Measurements from ENCODE around the gene CSTPP1. TPM values are rescaled to one million over a fixed set of nuclear protein-coding genes. Genes with fewer than 3 reads are reported as not detected.

Gene CSTPP1
- polyA plus RNA-seq, 1 donor from 2014 or later = 46.4 TPM

- Histone ChIP-seq H3K27ac (ENCODE audit: low read length) (no peak overlapping the region), H3K79me2 (replicated peaks; ENCODE audit: insufficient read depth, low read length) (no peaks in the 10 kb centered on the region), H4K20me1 (ENCODE audit: insufficient read depth) (no peaks in the 10 kb centered on the region), H3K4me2 (ENCODE audit: low read length) (no peak overlapping the region), H3K9ac (ENCODE audit: low read length) (no peak overlapping the region), H3K27me3 (ENCODE audit: insufficient read depth, low read depth, low read length) (no peaks in the 10 kb centered on the region), H3K36me3 (ENCODE audit: insufficient read depth, low read length) (no peaks in the 10 kb centered on the region), H3F3A (ENCODE audit: insufficient read depth, low read length, poor library complexity, severe bottlenecking) (no peaks in the 10 kb centered on the region), H2AFZ (ENCODE audit: low read depth, low read length) (no peak overlapping the region), H3K4me3 (ENCODE audit: low read length) (no peak overlapping the region), H3K9me2 (ENCODE audit: insufficient read depth, low read length) (no peaks in the 10 kb centered on the region), H3K9me3 (ENCODE audit: low read length) (no peaks in the 10 kb centered on the region)
- TF ChIP-seq POLR2AphosphoS5 (IDR thresholded peaks at IDR 0.05) (no peak), EZH2 (IDR thresholded peaks at IDR 0.05; ENCODE audit: borderline replicate concordance, insufficient read depth, low read length, poor library complexity, severe bottlenecking) (no peak), EP300 (conservative IDR thresholded peaks at IDR 0.05; ENCODE audit: poor library complexity, severe bottlenecking) (no peak), RAD21 (conservative IDR thresholded peaks at IDR 0.05) (no peak), MXI1 (conservative IDR thresholded peaks at IDR 0.05; ENCODE audit: poor library complexity, severe bottlenecking) (no peak), TAF1 (IDR thresholded peaks at IDR 0.05; ENCODE audit: low read depth) (no peak), CTCF (IDR thresholded peaks at IDR 0.05; ENCODE audit: poor library complexity, severe bottlenecking) (no peak), SMC3 (conservative IDR thresholded peaks at IDR 0.05; ENCODE audit: poor library complexity) (no peak)
- TF ChIP-seq, protein P1, sequence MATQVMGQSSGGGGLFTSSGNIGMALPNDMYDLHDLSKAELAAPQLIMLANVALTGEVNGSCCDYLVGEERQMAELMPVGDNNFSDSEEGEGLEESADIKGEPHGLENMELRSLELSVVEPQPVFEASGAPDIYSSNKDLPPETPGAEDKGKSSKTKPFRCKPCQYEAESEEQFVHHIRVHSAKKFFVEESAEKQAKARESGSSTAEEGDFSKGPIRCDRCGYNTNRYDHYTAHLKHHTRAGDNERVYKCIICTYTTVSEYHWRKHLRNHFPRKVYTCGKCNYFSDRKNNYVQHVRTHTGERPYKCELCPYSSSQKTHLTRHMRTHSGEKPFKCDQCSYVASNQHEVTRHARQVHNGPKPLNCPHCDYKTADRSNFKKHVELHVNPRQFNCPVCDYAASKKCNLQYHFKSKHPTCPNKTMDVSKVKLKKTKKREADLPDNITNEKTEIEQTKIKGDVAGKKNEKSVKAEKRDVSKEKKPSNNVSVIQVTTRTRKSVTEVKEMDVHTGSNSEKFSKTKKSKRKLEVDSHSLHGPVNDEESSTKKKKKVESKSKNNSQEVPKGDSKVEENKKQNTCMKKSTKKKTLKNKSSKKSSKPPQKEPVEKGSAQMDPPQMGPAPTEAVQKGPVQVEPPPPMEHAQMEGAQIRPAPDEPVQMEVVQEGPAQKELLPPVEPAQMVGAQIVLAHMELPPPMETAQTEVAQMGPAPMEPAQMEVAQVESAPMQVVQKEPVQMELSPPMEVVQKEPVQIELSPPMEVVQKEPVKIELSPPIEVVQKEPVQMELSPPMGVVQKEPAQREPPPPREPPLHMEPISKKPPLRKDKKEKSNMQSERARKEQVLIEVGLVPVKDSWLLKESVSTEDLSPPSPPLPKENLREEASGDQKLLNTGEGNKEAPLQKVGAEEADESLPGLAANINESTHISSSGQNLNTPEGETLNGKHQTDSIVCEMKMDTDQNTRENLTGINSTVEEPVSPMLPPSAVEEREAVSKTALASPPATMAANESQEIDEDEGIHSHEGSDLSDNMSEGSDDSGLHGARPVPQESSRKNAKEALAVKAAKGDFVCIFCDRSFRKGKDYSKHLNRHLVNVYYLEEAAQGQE (IDR thresholded peaks at IDR 0.05; ENCODE audit: borderline replicate concordance) = no peak
These were observed 16.5 kb downstream of the CSTPP1 start for GRCh38 chr11:46953093-46953492.

DNA sequence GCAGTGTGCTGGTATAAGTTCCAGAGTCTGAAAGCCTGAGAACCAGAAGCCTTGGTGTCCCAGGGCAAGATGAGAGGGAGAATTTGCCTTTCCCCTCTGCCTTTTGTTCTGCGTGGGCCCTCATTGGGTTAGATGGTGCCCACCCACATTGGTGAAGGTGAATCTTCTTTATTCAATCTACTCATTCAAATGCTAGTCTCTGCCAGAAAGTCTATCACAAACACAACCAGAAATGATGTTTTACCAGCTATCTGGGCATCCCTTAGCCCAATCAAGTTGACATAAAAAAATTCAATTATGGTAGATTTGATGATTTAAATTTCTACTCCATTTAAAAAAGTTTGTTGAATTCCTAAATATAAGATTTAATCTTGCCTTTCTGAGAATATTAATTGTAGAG lies 22.2 kb downstream of the CSTPP1 start:
- Histone ChIP-seq H3K36me3 (ENCODE audit: insufficient read depth, low read length) (no peaks in the 10 kb centered on the region), H3F3A (ENCODE audit: insufficient read depth, low read length, poor library complexity, severe bottlenecking) (no peaks in the 10 kb centered on the region), H3K4me2 (ENCODE audit: low read length) (no peak overlapping the region)

More for the DNA sequence above, 22.2 kb downstream of the CSTPP1 start:
- H3K27me3 ChIP-seq (ENCODE audit: insufficient read depth, low read depth, low read length) = no peaks in the 10 kb centered on the region
- no peaks in the 10 kb centered on the region for H3K79me2 ChIP-seq (replicated peaks; ENCODE audit: insufficient read depth, low read length)
- no peak overlapping the region for H3K9ac ChIP-seq (ENCODE audit: low read length)
- H4K20me1 ChIP-seq (ENCODE audit: insufficient read depth) = no peaks in the 10 kb centered on the region
- no peaks in the 10 kb centered on the region for H3K9me3 ChIP-seq (ENCODE audit: low read length)
- no peaks in the 10 kb centered on the region for H3K9me2 ChIP-seq (ENCODE audit: insufficient read depth, low read length)
- H2AFZ ChIP-seq (ENCODE audit: low read depth, low read length) = no peak overlapping the region
- no peak overlapping the region for H3K27ac ChIP-seq (ENCODE audit: low read length)
- no peak for TF ChIP-seq MXI1 (conservative IDR thresholded peaks at IDR 0.05; ENCODE audit: poor library complexity, severe bottlenecking)
- no peak for TF ChIP-seq RAD21 (conservative IDR thresholded peaks at IDR 0.05)
- TF ChIP-seq SMC3 (conservative IDR thresholded peaks at IDR 0.05; ENCODE audit: poor library complexity) = no peak
- no peak for TF ChIP-seq EP300 (conservative IDR thresholded peaks at IDR 0.05; ENCODE audit: poor library complexity, severe bottlenecking)
- no peak for TF ChIP-seq POLR2AphosphoS5 (IDR thresholded peaks at IDR 0.05)
- TF ChIP-seq, protein P1 (IDR thresholded peaks at IDR 0.05; ENCODE audit: borderline replicate concordance) = no peak
- no peak for TF ChIP-seq CTCF (IDR thresholded peaks at IDR 0.05; ENCODE audit: poor library complexity, severe bottlenecking)
- TF ChIP-seq EZH2 (IDR thresholded peaks at IDR 0.05; ENCODE audit: borderline replicate concordance, insufficient read depth, low read length, poor library complexity, severe bottlenecking) = no peak
- no peak for TF ChIP-seq TAF1 (IDR thresholded peaks at IDR 0.05; ENCODE audit: low read depth)
- no peak overlapping the region for H3K4me3 ChIP-seq (ENCODE audit: low read length)
